Measurements from ENCODE around the gene CDK18.
A peak's percentile ranks its signal among the peaks of the same experiment; 100 is the strongest.
"Not testable (repeated sequence)": the region's sequence is repeated elsewhere in the genome, so short reads cannot be mapped to it uniquely, and the experiment has no call there.

The CDK18 gene

GRCh38 chr1:205475855-205476254 lies 28.6 kb upstream of the CDK18 start:
- TF ChIP-seq CTCF (IDR thresholded peaks at IDR 0.05; ENCODE audit: extremely low read depth, missing control alignments) = no peak
- no peak for DNase-seq (ENCODE audit: low spot score)

- no peak for TF ChIP-seq CTCF (IDR thresholded peaks at IDR 0.05; ENCODE audit: extremely low read depth, missing control alignments)
- no peak for DNase-seq (ENCODE audit: low spot score)
Measured at GRCh38 chr1:205476648-205477047, 27.8 kb upstream of the CDK18 start.

GRCh38 chr1:205477121-205477758 lies 27.2 kb upstream of the CDK18 start:
- no peak for DNase-seq (ENCODE audit: low spot score)
- TF ChIP-seq CTCF (IDR thresholded peaks at IDR 0.05; ENCODE audit: extremely low read depth, missing control alignments) = no peak

GRCh38 chr1:205477759-205478247 lies 26.7 kb upstream of the CDK18 start:
- DNase-seq (ENCODE audit: low spot score) = no peak

GRCh38 chr1:205478985-205479384 lies 25.5 kb upstream of the CDK18 start:
- DNase-seq (ENCODE audit: low spot score) = not testable (repeated sequence)

More at GRCh38 chr1:205477759-205478247, 26.7 kb upstream of the CDK18 start:
- no peak for TF ChIP-seq CTCF (IDR thresholded peaks at IDR 0.05; ENCODE audit: extremely low read depth, missing control alignments)

GRCh38 chr1:205480349-205480985 lies 24.0 kb upstream of the CDK18 start:
- DNase-seq (ENCODE audit: low spot score) = peak; percentile 79

GRCh38 chr1:205481218-205481617 lies 23.3 kb upstream of the CDK18 start:
- DNase-seq (ENCODE audit: low spot score) = no peak

More at GRCh38 chr1:205480349-205480985, 24.0 kb upstream of the CDK18 start:
- TF ChIP-seq CTCF (IDR thresholded peaks at IDR 0.05; ENCODE audit: extremely low read depth, missing control alignments) = no peak

More at GRCh38 chr1:205481218-205481617, 23.3 kb upstream of the CDK18 start:
- TF ChIP-seq CTCF (IDR thresholded peaks at IDR 0.05; ENCODE audit: extremely low read depth, missing control alignments) = no peak
